Spleen (tissue), 11 donors: ENCODE results near the gene GRK3. TPM values are rescaled to one million over a fixed set of nuclear protein-coding genes. Genes with fewer than 3 reads are reported as not detected.

Experiments
- DNase-seq: peaks from one replicate; pipeline ENCODE4 v3.0.0-alpha.2; 2020
- H3K27ac ChIP-seq, 8 donors: fragments of 200-600 bp; sonication (generic) in 7 of 8; 1 replicate in 4 of 8; 2 replicates in 4 of 8; pipeline versions ENCODE4 v1.5.0 to v1.8.0; 2016 to 2021; ENCODE audit warnings: inconsistent platforms in 4 of 8, mild to moderate bottlenecking in 4 of 8, moderate library complexity in 1 of 8
- H3K27me3 ChIP-seq, 7 donors: fragments of 200-600 bp; sonication (generic) in 6 of 7; replicated peaks in 1 of 7; 1 replicate in 4 of 7; 2 replicates in 3 of 7; pipeline versions ENCODE4 v1.5.0 to v1.8.0; 2016 to 2021; ENCODE audit warnings: inconsistent platforms in 3 of 7, mild to moderate bottlenecking in 1 of 7
- H3K36me3 ChIP-seq, 6 donors: fragments of 200-600 bp; sonication (generic) in 5 of 6; 1 replicate in 4 of 6; 2 replicates in 2 of 6; pipeline versions ENCODE4 v1.5.0 to v1.8.0; 2016 to 2021; ENCODE audit warnings: inconsistent platforms in 2 of 6
- H3K4me1 ChIP-seq, 6 donors: fragments of 200-600 bp; sonication (generic) in 5 of 6; 1 replicate in 3 of 6; 2 replicates in 3 of 6; pipeline versions ENCODE4 v1.5.0 to v1.8.0; 2016 to 2021; ENCODE audit warnings: inconsistent platforms in 3 of 6
- H3K4me3 ChIP-seq, 8 donors: fragments of 200-600 bp; sonication (generic) in 7 of 8; 1 replicate in 4 of 8; 2 replicates in 4 of 8; pipeline versions ENCODE4 v1.5.0 to v1.8.0; 2016 to 2021; ENCODE audit warnings: inconsistent platforms in 4 of 8, mild to moderate bottlenecking in 4 of 8, moderate library complexity in 2 of 8
- H3K9me3 ChIP-seq, 8 donors: fragments of 200-600 bp; sonication (generic) in 7 of 8; 1 replicate in 4 of 8; 2 replicates in 4 of 8; pipeline versions ENCODE4 v1.5.0 to v1.8.0; 2016 to 2021; ENCODE audit warnings: inconsistent platforms in 4 of 8
- CTCF ChIP-seq, 11 experiments: fragments of 200-600 bp in 7 of 11; fragments of 450-650 bp in 4 of 11; sonication (generic) in 4 of 11; IDR thresholded peaks in 8 of 11; conservative IDR thresholded peaks in 3 of 11; 1 replicate in 7 of 11; 2 replicates in 4 of 11; pipeline versions ENCODE4 v1.4.0 to v1.8.0; 2016 to 2021; ENCODE audit warnings: antibody characterized with exemption in 11 of 11, inconsistent platforms in 4 of 11, mild to moderate bottlenecking in 1 of 11
- POLR2A ChIP-seq, 3 donors: fragments of 450-650 bp; IDR thresholded peaks; one replicate each; pipeline ENCODE4 v1.5.1; 2017; ENCODE audit warnings: antibody characterized with exemption in 3 of 3, mild to moderate bottlenecking in 1 of 3
- POLR2AphosphoS5 ChIP-seq, 3 donors: sonication (generic); formaldehyde crosslinking; IDR thresholded peaks; one replicate each; pipeline ENCODE4 v1.5.1; 2017; ENCODE audit warnings: antibody characterized with exemption in 3 of 3
- WGBS, 5 donors: extraction: QIAGEN DNeasy Blood & Tissue Kit in 3 of 5; methylation state at CpG; one replicate each; pipeline versions ENCODE4 v1.1.5 to v1.1.7; 2013 to 2018; 5-methylcytosine and 5-hydroxymethylcytosine counted together
- intact Hi-C: fragments of 100-400 bp; cut with DNase I; formaldehyde crosslinking; loops from one replicate; pipeline ENCODE4 v1.15.0; 2023; ENCODE audit warnings: low total_unique reads
- polyA plus RNA-seq, 3 donors: library from polyadenylated mRNA; stranded (reverse); fragments of 200-250 nt; gene quantifications; one replicate each; pipeline ENCODE4 v1.2.1, GENCODE V29; 2013
- total RNA-seq, 7 donors: library from RNA; depleted of rRNA in 3 of 7; stranded (reverse); fragments of >200 nt in 3 of 7; fragmentation: NEBNext Ultra II Directional in 4 of 7; extraction: Animal tissue kit (Norgen Biotek cat#: 25700) in 4 of 7; gene quantifications; one replicate each; pipeline versions ENCODE4 v1.1.0 to v1.2.1, GENCODE V29; 2016 to 2021
- donor health status: healthy with polysubstance abuse.
- donor health status: DM: no; HTN: no; CAD: no; lungs with moderate emphysema.
- donor health status: DM: no; HTN: no; CAD: no.
- donor health status: Bipolar disorder and iron deficiency.
- donor health status: healthy.
- donor health status: DM: no; HTN: no; CAD: no.
- donor health status: DM: yes; HTN: yes; CAD: no.

Gene GRK3
- total and polyA plus RNA-seq, 10 donors, result 9.3 to 60.7 (median 45.7) TPM

GRCh38 chr22:25729016-25729995 is 164.8 kb downstream of the GRK3 start:
- H3K9me3 ChIP-seq, result no peaks in the 10 kb centered on the region
- intact Hi-C loops, result no loop called here
- 60 to 69% (median 60%) methylated on average over 19 of the region's 19 CpGs for WGBS, 5 donors

GRCh38 chr22:25735650-25736049 is 171.2 kb downstream of the GRK3 start:
- H3K9me3 ChIP-seq, result no peaks in the 10 kb centered on the region
- 40 to 75% (median 57%) methylated on average over 2 of the region's 2 CpGs for WGBS, 5 donors

More at GRCh38 chr22:25729016-25729995, 164.8 kb downstream of the GRK3 start:
- Histone ChIP-seq H3K27me3 (no peaks in the 10 kb centered on the region), H3K36me3 (peaks cover 0 to 12% (median 0%) of the 10 kb centered on the region in 6 donors), H3K4me1 (peaks cover 0 to 11% (median 9%) of the 10 kb centered on the region in 6 donors), H3K27ac (peak overlapping the region in 2 of 8 donors; percentile 6 to 27), H3K4me3 (no peak overlapping the region)
- no peak for DNase-seq
- peak in 2 of 3 donors; percentile 30 to 39 for TF ChIP-seq POLR2AphosphoS5 (IDR thresholded peaks at IDR 0.05)
- TF ChIP-seq CTCF (IDR thresholded peaks at IDR 0.05 in 8 of 11, conservative IDR thresholded peaks at IDR 0.05 in 3 of 11), result no peak
- TF ChIP-seq POLR2A (IDR thresholded peaks at IDR 0.05), result no peak

GRCh38 chr22:25736378-25737011 is 172.0 kb downstream of the GRK3 start:
- no peaks in the 10 kb centered on the region for H3K9me3 ChIP-seq
- TF ChIP-seq CTCF (IDR thresholded peaks at IDR 0.05 in 8 of 11, conservative IDR thresholded peaks at IDR 0.05 in 3 of 11) (no peak), POLR2A (IDR thresholded peaks at IDR 0.05) (no peak), POLR2AphosphoS5 (IDR thresholded peaks at IDR 0.05) (no peak)
- peaks cover 0 to 5% (median 0%) of the 10 kb centered on the region in 6 donors for H3K4me1 ChIP-seq
- no peak for DNase-seq
- no peak overlapping the region for H3K27ac ChIP-seq
- WGBS, 5 donors, result 25 to 47% (median 40%) methylated on average over 9 of the region's 9 CpGs
- intact Hi-C loops, result no loop called here
- H3K36me3 ChIP-seq, result no peaks in the 10 kb centered on the region
- peaks cover 0 to 11% (median 0%) of the 10 kb centered on the region in 7 donors for H3K27me3 ChIP-seq
- no peak overlapping the region for H3K4me3 ChIP-seq

More at GRCh38 chr22:25735650-25736049, 171.2 kb downstream of the GRK3 start:
- Histone ChIP-seq H3K27ac (no peak overlapping the region), H3K4me3 (no peak overlapping the region), H3K27me3 (peaks cover 0 to 9% (median 0%) of the 10 kb centered on the region in 7 donors), H3K4me1 (peaks cover 0 to 5% (median 0%) of the 10 kb centered on the region in 6 donors), H3K36me3 (no peaks in the 10 kb centered on the region)
- intact Hi-C loops, result no loop called here
- no peak for TF ChIP-seq CTCF (IDR thresholded peaks at IDR 0.05 in 8 of 11, conservative IDR thresholded peaks at IDR 0.05 in 3 of 11)
- no peak for TF ChIP-seq POLR2A (IDR thresholded peaks at IDR 0.05)
- no peak for TF ChIP-seq POLR2AphosphoS5 (IDR thresholded peaks at IDR 0.05)
- DNase-seq, result no peak
